Sigmoid colon (tissue), 7 donors: ENCODE measurements around the gene COPS2. TPM values are rescaled to one million over a fixed set of nuclear protein-coding genes. Genes with fewer than 3 reads are reported as not detected.

Source experiments
- DNase-seq: peaks from one replicate; pipeline ENCODE4 v3.0.0-alpha.2; 2019
- H3K27ac ChIP-seq, 4 donors: fragments of 200-600 bp; sonication (generic); one replicate each; pipeline ENCODE4 v1.5.1; 2016 to 2019; ENCODE audit warnings: mild to moderate bottlenecking in 1 of 4
- H3K27me3 ChIP-seq, 3 donors: fragments of 200-600 bp; sonication (generic); one replicate each; pipeline ENCODE4 v1.5.1; 2019; ENCODE audit warnings: mild to moderate bottlenecking in 1 of 3
- H3K36me3 ChIP-seq, 4 donors: fragments of 200-600 bp; sonication (generic); one replicate each; pipeline ENCODE4 v1.5.1; 2016 to 2019
- H3K4me1 ChIP-seq, 4 donors: fragments of 200-600 bp; sonication (generic); one replicate each; pipeline ENCODE4 v1.5.1; 2017 to 2019
- H3K4me3 ChIP-seq, 4 donors: fragments of 200-600 bp; sonication (generic); one replicate each; pipeline ENCODE4 v1.5.1; 2017 to 2019; ENCODE audit warnings: mild to moderate bottlenecking in 2 of 4, moderate library complexity in 1 of 4
- H3K9me3 ChIP-seq, 4 donors: fragments of 200-600 bp in 3 of 4; sonication (generic) in 3 of 4; one replicate each; pipeline versions ENCODE4 v1.5.1 to v1.6.1; 2013 to 2019
- CTCF ChIP-seq, 4 experiments: fragments of 450-650 bp in 3 of 4; fragments of 200-600 bp in 1 of 4; IDR thresholded peaks; one replicate each; pipeline ENCODE4 v1.5.1; 2016 to 2019; ENCODE audit warnings: antibody characterized with exemption in 4 of 4, mild to moderate bottlenecking in 3 of 4, moderate library complexity in 2 of 4
- EP300 ChIP-seq, 4 donors: sonication (generic); formaldehyde crosslinking; IDR thresholded peaks; one replicate each; pipeline ENCODE4 v1.6.1; 2017; ENCODE audit warnings: antibody characterized with exemption in 4 of 4
- POLR2A ChIP-seq, 2 donors: fragments of 450-650 bp; IDR thresholded peaks; one replicate each; pipeline ENCODE4 v1.6.1; 2016; ENCODE audit warnings: antibody characterized with exemption in 2 of 2, mild to moderate bottlenecking in 2 of 2, moderate library complexity in 2 of 2
- POLR2AphosphoS5 ChIP-seq, 4 donors: sonication (generic); formaldehyde crosslinking; IDR thresholded peaks; one replicate each; pipeline ENCODE4 v1.6.1; 2017; ENCODE audit warnings: antibody characterized with exemption in 4 of 4
- WGBS, 2 donors: extraction: QIAGEN DNeasy Blood & Tissue Kit; methylation state at CpG; one replicate each; pipeline ENCODE4 v1.1.7; 2013; 5-methylcytosine and 5-hydroxymethylcytosine counted together
- intact Hi-C: fragments of 100-400 bp; cut with DNase I; formaldehyde crosslinking; loops from one replicate; pipeline ENCODE4 v1.15.1; 2023
- polyA plus RNA-seq, 3 donors: library from polyadenylated mRNA; stranded (reverse); fragments of 200-250 nt; gene quantifications; one replicate each; pipeline ENCODE4 v1.2.3, GENCODE V29; 2013
- total RNA-seq, 4 donors: library from RNA; depleted of rRNA; stranded (reverse); fragments of >200 nt; gene quantifications; one replicate each; pipeline ENCODE4 v1.1.0, GENCODE V29; 2016
- donor health status: healthy with polysubstance abuse.
- donor health status: Bipolar disorder and iron deficiency.
- donor health status: healthy.

COPS2 gene
- total and polyA plus RNA-seq, 7 donors = 35.7 to 142 (median 88.9) TPM

- Histone ChIP-seq H3K9me3 (no peaks in the 10 kb centered on the region), H3K27ac (no peak overlapping the region), H3K4me1 (no peaks in the 10 kb centered on the region), H3K36me3 (no peaks in the 10 kb centered on the region), H3K4me3 (no peak overlapping the region), H3K27me3 (no peaks in the 10 kb centered on the region)
- WGBS, 2 donors = 63 to 85% methylated on average over 5 of the region's 5 CpGs
- intact Hi-C loops = no loop called here
- DNase-seq = no peak
- TF ChIP-seq POLR2A (IDR thresholded peaks at IDR 0.05) = no peak
- TF ChIP-seq EP300 (IDR thresholded peaks at IDR 0.05) = no peak
- TF ChIP-seq POLR2AphosphoS5 (IDR thresholded peaks at IDR 0.05) = no peak
- no peak for TF ChIP-seq CTCF (IDR thresholded peaks at IDR 0.05)
Measured at GRCh38 chr15:49085696-49086459, 69.5 kb downstream of the COPS2 start.

- TF ChIP-seq POLR2AphosphoS5 (IDR thresholded peaks at IDR 0.05) (no peak), CTCF (IDR thresholded peaks at IDR 0.05) (no peak)
- no peak for DNase-seq
- WGBS, 2 donors = 97% methylated on average over 3 of the region's 3 CpGs
- Histone ChIP-seq H3K9me3 (no peaks in the 10 kb centered on the region), H3K36me3 (no peaks in the 10 kb centered on the region), H3K27me3 (no peaks in the 10 kb centered on the region), H3K4me3 (no peak overlapping the region), H3K4me1 (no peaks in the 10 kb centered on the region), H3K27ac (no peak overlapping the region)
- intact Hi-C loops = no loop called here
Measured at GRCh38 chr15:49084285-49084570, 71.2 kb downstream of the COPS2 start.

- Histone ChIP-seq H3K4me3 (no peak overlapping the region), H3K27ac (no peak overlapping the region), H3K9me3 (no peaks in the 10 kb centered on the region), H3K27me3 (no peaks in the 10 kb centered on the region), H3K36me3 (no peaks in the 10 kb centered on the region), H3K4me1 (no peaks in the 10 kb centered on the region)
- 84 to 95% methylated on average over 5 of the region's 5 CpGs for WGBS, 2 donors
- TF ChIP-seq POLR2A (IDR thresholded peaks at IDR 0.05) (no peak), CTCF (IDR thresholded peaks at IDR 0.05) (no peak), POLR2AphosphoS5 (IDR thresholded peaks at IDR 0.05) (no peak), EP300 (IDR thresholded peaks at IDR 0.05) (no peak)
- intact Hi-C loops = no loop called here
- no peak for DNase-seq
Measured at GRCh38 chr15:49083401-49084284, 71.8 kb downstream of the COPS2 start.

- H3K4me3 ChIP-seq = no peak overlapping the region
- no peaks in the 10 kb centered on the region for H3K9me3 ChIP-seq
- 43 to 88% methylated on average over 1 of the region's 1 CpG for WGBS, 2 donors
- no peaks in the 10 kb centered on the region for H3K36me3 ChIP-seq
- DNase-seq = no peak
- no peaks in the 10 kb centered on the region for H3K4me1 ChIP-seq
- no peak overlapping the region for H3K27ac ChIP-seq
- TF ChIP-seq EP300 (IDR thresholded peaks at IDR 0.05) = no peak
- intact Hi-C loops = no loop called here
- H3K27me3 ChIP-seq = no peaks in the 10 kb centered on the region
Measured at GRCh38 chr15:49082960-49083359, 72.4 kb downstream of the COPS2 start.

GRCh38 chr15:49079340-49080039, 75.9 kb downstream of the COPS2 start:
- WGBS, 2 donors = 92 to 94% methylated on average over 23 of the region's 23 CpGs

More at GRCh38 chr15:49079340-49080039, 75.9 kb downstream of the COPS2 start:
- TF ChIP-seq POLR2A (IDR thresholded peaks at IDR 0.05) = no peak
- no peak for TF ChIP-seq CTCF (IDR thresholded peaks at IDR 0.05)
- no peak for TF ChIP-seq POLR2AphosphoS5 (IDR thresholded peaks at IDR 0.05)
- intact Hi-C loops = no loop called here
- Histone ChIP-seq H3K4me3 (no peak overlapping the region), H3K9me3 (no peaks in the 10 kb centered on the region), H3K27me3 (no peaks in the 10 kb centered on the region), H3K27ac (no peak overlapping the region), H3K36me3 (no peaks in the 10 kb centered on the region), H3K4me1 (no peaks in the 10 kb centered on the region)
- DNase-seq = no peak
